Inflammatory macrophage (primary cell): ENCODE results near the gene SUCNR1.
A peak's percentile ranks its signal among the peaks of the same experiment; 100 is the strongest.
"Not testable (repeated sequence)": the region's sequence is repeated elsewhere in the genome, so short reads cannot be mapped to it uniquely, and the experiment has no call there.

Experiments used
- DNase-seq, 2 donors: peaks; one replicate each; pipeline ENCODE4 v3.0.0-alpha.2; 2020 to 2022
- total RNA-seq, 18 experiments: gene quantifications; one replicate each; lab custom pipeline; 2026; ENCODE audit warnings: mixed read lengths in 6 of 18, inconsistent platforms in 2 of 18; lab: John Stamatoyannopoulos, UW

SUCNR1 gene
- 36.7 to 288 (median 127) reads per million in 18 experiments for total RNA-seq

- DNase-seq = peak; percentile 83 to 88
Measured at GRCh38 chr3:151873398-151873797, at the start of gene SUCNR1. TSS of gene SUCNR1 (plus strand) at chr3:151873643. CDS start at chr3:151879893, 6,250 bp downstream.

GRCh38 chr3:151827816-151828215 is 45.6 kb upstream of the SUCNR1 start:
- DNase-seq = no peak

- no peak for DNase-seq
Measured at GRCh38 chr3:151835751-151836525, 37.5 kb upstream of the SUCNR1 start.

GRCh38 chr3:151837057-151837456 is 36.4 kb upstream of the SUCNR1 start:
- peak; percentile 36 to 49 for DNase-seq

- DNase-seq = peak; percentile 80 to 82
Measured at GRCh38 chr3:151838574-151839312, 34.7 kb upstream of the SUCNR1 start.

- DNase-seq = no peak
Measured at GRCh38 chr3:151839313-151839631, 34.2 kb upstream of the SUCNR1 start.

GRCh38 chr3:151841801-151842200 is 31.6 kb upstream of the SUCNR1 start:
- no peak for DNase-seq

GRCh38 chr3:151843275-151843674 is 30.2 kb upstream of the SUCNR1 start:
- no peak for DNase-seq

- no peak for DNase-seq
Measured at GRCh38 chr3:151845306-151845905, 28.0 kb upstream of the SUCNR1 start.

- not testable (repeated sequence) for DNase-seq
Measured at GRCh38 chr3:151850065-151850464, 23.4 kb upstream of the SUCNR1 start.

- DNase-seq = no peak
Measured at GRCh38 chr3:151852074-151852811, 21.2 kb upstream of the SUCNR1 start.

- no peak for DNase-seq
Measured at GRCh38 chr3:151856118-151856517, 17.3 kb upstream of the SUCNR1 start.

GRCh38 chr3:151856641-151857040 is 16.8 kb upstream of the SUCNR1 start:
- DNase-seq = no peak

- DNase-seq = no peak
Measured at GRCh38 chr3:151859233-151859673, 14.2 kb upstream of the SUCNR1 start.

GRCh38 chr3:151859905-151860304 is 13.5 kb upstream of the SUCNR1 start:
- DNase-seq = no peak

- no peak for DNase-seq
Measured at GRCh38 chr3:151863611-151864010, 9.8 kb upstream of the SUCNR1 start.

- no peak for DNase-seq
Measured at GRCh38 chr3:151864423-151865101, 8.9 kb upstream of the SUCNR1 start.

- DNase-seq = no peak
Measured at GRCh38 chr3:151866711-151867410, 6.6 kb upstream of the SUCNR1 start.

GRCh38 chr3:151867666-151868065 is 5.8 kb upstream of the SUCNR1 start:
- no peak for DNase-seq

- no peak for DNase-seq
Measured at GRCh38 chr3:151869181-151869580, 4.3 kb upstream of the SUCNR1 start.

GRCh38 chr3:151871639-151872468 is 1.6 kb upstream of the SUCNR1 start:
- peak; percentile 95 to 98 for DNase-seq
